NCI-H524 (cell line): ENCODE results near the gene FAF2.

ENCODE experiments used
- DNase-seq, 2 experiments: peaks; one replicate each; lab custom pipeline; 2025; lab: John Stamatoyannopoulos, UW

The FAF2 gene

DNA sequence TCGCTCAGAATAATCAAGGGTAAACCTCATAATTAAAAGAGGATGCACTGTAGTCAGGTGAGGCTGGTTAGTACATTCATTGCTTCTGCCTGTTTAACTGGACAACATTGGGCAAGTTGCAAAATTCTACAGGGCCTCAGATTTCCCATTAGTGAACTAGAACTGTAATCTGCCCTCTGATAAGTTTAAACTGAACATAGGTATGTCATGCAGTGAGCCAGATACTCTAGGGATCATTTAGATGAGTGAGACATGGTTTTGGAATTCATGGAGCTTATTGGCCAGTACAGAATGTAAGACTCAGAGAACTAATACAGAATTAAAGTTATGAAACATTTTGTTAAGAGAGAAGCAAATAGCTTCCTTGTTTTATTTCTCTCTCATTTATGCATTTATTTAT is 53.1 kb downstream of the FAF2 start:
- DNase-seq = no peak

DNA sequence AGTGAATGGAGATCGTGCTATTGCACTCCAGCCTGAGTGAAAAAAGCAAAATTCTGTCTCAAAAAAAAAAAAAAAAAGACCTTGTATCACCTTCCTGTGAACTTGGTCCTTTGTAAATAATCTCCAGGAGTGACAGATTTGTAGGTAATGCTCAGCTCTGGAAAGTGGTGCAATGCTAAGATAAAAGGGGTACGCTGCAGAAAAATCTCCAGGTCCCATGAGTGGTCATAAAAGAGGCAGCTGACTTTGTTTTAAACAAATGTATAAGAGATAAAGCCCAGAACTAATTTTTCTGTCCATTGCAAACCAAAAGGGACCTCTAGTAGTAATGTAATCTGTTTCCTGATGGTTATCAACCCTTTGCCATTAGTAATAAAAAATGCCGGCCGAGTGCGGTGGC is 55.3 kb downstream of the FAF2 start:
- no peak for DNase-seq

- DNase-seq = no peak
Measured at GRCh38 chr5:176507911-176508310, 59.7 kb downstream of the FAF2 start.

GRCh38 chr5:176508603-176509002 is 60.4 kb downstream of the FAF2 start:
- DNase-seq = peak in 1 of 2 experiments; percentile 6

DNA sequence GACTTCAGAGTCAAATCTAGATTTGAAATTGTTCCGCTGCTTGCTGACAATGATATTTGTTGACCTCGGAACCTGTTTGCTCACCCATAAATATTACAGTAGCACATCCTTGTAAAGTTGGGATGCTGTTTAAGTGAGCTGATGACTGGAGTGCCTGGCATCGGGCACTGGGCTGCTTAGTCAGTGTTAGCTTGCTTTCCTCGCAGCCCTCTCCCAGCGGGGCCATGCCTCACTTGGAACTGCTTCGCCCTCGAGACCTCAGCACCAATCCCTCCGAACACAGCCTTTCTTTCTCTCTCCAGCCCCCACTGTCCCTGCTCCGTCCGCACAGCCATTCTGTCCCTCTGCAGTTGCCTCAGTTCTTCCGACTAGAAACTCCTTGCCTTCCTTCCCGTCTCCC is 65.6 kb downstream of the FAF2 start:
- no peak for DNase-seq

- DNase-seq = no peak
Measured at GRCh38 chr5:176514244-176514950, 66.2 kb downstream of the FAF2 start.

DNA sequence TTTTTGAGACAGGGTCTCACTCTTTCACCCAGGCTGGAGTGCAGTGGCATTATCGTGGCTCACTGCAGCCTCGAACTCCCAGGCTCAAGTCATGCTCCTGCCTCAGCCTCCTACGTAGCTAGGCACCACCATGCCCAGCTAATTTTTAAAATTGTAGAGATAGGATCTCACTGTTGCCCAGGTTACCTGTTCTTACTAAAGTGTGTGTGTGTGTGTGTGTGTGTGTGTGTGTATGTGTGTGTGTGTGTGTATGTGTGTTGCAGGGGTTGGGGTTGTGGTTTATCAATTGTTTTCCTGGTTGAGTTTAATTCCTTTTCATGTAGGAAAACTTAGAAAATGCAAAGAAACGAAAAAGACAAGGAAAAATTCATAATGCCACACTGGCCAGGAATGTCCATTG is 67.2 kb downstream of the FAF2 start:
- DNase-seq = no peak

- DNase-seq = no peak
Measured at GRCh38 chr5:176517053-176517661, 69.0 kb downstream of the FAF2 start.

GRCh38 chr5:176519810-176520720 is 71.9 kb downstream of the FAF2 start:
- no peak for DNase-seq

DNA sequence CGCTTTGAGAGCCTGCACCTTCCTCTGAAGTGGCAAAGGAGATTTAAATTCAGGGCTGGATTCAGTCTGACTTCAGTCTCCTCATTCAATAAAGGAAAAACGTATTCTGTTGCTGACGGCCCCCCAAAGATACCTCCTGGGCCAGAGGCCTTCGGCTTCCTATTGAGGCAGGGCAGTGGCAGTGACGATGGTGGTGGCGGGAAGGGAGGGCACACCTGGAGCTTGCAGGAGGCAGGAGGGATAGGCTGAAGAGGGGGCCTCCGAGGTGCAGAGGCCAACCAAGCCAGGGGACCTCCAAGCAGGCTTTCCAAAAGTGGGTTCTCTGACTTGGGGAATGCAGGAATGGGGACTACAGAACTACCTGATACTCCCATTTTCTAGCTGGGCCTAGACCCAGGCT is 73.1 kb downstream of the FAF2 start:
- DNase-seq = no peak

DNA sequence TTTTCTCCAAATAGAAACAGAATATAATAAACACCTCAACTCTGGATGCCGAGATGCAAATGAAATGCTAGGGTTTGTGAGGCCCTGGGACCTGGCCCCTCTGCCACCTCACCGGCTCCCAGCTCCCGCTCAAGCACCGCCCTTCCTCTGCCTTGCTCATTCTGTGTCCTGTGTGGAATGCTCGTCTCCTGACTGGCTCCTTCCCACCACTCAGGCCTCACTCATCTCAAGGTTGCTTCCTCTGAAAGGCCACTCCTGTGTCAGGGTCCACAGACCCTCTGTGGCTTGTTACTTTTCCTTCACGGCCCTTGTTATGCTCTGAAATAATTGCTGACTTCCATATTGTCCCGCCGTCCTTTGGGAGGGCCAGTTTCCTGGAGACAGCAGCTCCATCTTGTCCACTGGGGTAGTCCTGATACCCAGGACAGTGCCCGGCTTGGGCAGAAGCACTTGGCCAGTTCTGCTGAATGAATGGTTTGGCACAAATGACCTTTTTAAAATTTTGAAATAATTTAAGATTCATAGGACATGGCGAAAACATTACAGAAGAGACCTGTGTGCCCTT is 73.6 kb downstream of the FAF2 start:
- no peak for DNase-seq

- DNase-seq = no peak
Measured at GRCh38 chr5:176524138-176524537, 76.0 kb downstream of the FAF2 start.

- DNase-seq = no peak
Measured at GRCh38 chr5:176524987-176525386, 76.8 kb downstream of the FAF2 start.

DNA sequence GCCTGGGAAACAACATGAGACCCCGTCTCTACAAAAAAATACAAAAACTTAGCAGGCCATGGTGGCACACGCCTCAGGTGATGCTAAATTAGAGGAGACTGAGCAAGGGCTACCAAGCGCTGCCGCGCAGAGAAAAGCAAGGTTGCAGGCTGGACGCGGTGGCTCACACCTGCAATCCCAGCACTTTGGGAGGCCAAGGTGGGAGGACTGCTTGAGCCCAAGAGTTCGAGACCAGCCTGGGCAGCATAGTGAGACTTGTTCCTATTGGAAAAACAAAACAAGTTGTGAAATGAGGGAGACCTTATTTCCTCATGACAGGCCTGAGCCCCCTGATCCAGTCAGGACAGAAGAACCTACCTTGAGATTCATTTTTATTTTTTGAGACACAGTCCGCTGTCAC is 77.5 kb downstream of the FAF2 start:
- no peak for DNase-seq

DNA sequence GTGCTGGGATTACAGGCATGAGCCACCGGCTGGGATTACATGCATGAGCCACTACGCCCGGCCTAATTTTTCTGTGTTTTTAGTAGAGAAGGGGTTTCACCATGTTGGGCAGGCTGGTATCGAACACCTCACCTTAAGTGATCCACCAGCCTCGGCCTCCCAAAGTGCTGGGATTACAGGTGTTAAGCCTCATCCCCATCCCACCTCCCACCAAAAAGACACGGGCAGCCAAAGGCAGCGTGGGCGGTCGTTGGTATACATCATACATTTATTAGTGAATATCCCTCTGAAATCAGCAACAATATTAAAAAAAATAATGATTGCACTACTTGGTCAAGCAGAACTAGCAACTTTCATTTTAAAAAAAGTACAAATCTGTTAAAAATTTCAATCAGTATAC is 78.3 kb downstream of the FAF2 start:
- DNase-seq = no peak

DNA sequence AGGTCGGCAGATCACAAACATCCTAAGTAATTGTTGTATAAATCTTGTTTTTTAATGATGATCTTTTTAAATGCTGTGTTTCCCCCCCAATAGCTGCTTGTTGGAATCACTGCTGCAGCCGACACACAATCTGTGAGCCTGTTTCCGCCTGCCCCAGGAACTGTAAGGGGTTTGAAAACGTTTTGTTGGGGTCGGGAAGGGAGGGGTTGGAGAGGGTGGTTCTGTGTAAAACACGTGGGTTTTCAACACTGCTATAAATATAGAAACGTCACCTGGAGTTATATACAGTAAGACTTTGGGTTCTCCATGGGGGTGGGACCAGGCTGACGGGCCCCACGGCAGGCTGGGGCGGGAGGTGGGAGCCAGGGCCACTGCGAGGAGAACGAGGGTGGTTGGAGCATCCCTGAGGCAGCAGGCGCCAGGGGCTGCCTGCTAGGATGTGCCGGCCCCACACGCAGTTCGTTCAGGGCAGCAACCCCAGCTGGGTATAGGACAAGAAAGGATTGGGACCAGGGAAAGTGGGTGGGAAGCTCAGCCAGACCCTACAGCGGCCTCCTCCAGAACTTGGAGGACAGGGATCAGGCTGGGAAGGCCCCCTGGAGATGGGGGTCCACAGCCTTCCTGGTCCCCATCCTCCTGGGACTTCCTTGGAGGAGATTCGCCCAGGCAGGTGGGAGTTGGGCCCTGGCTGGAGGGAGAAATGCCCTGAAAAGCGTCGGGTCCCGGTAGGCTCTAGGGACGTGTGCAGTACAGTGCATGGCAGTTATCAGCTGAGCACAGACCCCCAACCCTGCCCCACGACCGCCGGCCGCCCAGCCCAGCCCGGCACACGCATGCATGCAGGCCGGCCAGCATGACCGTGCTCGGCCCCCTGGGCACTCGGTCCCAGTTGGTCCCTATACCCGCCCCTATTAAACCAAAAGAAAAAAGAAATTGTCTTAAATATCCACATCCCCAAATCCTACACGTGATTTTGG is 79.3 kb downstream of the FAF2 start:
- DNase-seq = no peak

- peak in 1 of 2 experiments; percentile 60 for DNase-seq
Measured at GRCh38 chr5:176528301-176528700, 80.1 kb downstream of the FAF2 start.

DNA sequence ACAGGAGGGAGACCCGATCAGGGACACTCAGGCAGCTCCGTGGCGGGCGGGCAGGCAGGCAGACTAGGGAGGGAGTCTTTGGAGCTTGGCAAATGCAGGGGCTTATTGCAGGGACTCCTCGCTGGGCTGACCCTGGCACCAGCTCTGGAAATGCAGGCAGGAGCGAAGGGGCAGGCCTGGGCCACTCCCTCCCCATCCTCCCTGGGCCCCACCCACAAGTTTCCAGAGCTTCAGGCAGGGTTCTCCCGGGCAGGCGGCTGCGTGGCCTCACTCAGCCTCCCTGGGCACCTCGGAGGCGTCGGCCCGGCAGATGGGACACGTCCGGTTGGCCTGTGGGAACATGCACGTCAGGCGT is 80.6 kb downstream of the FAF2 start:
- peak in 1 of 2 experiments; percentile 44 for DNase-seq

DNA sequence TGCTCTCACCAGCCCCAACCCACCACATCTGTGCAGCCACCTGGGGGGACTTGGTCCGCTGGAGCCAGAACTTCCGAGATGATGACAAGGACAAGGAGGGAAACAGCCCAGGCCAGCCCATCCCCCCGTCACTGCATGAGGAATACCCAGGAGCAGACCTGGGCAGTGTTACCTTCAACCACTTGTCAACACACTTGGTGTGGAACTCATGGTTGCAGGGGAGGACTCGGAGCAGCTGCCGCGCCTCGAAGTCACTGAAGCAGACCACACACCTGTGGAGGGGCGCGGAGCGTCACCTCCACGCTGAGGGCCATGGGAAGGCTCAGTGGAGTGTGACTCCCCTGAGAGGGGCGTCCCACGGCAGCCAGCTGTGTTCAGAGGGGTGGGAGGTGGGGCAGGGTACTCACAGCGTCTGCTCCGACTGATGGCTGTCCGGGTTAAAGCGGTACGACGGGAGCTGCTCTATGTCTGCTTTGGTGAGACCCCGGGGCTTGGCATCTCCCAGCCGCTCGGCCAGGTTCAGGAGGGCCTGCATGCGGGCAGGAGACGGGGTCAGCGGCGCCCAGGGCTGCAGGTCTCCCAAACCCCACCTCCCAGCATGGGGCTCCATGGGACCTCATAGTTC is 81.0 kb downstream of the FAF2 start:
- peak in 1 of 2 experiments; percentile 70 for DNase-seq

DNA sequence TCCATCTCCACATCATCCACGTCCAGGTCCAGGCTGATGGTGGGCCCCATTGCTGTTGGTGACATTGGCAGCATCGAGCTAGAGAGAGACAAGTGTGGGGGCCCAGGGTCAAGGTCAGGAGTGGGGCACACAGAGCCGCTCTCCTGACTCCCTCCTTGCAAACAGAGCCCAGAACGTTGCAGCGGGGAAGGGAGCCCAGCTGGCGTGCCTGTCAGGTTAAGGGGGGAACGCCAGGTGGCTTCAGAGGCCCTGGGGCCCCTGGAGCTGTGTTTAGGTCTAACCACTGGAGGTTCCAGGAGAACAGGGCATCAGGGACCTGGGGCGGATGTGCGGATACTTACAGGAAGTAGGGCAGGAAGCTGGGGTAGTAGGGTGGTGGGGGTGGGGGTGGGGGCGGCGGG is 81.6 kb downstream of the FAF2 start:
- no peak for DNase-seq

DNA sequence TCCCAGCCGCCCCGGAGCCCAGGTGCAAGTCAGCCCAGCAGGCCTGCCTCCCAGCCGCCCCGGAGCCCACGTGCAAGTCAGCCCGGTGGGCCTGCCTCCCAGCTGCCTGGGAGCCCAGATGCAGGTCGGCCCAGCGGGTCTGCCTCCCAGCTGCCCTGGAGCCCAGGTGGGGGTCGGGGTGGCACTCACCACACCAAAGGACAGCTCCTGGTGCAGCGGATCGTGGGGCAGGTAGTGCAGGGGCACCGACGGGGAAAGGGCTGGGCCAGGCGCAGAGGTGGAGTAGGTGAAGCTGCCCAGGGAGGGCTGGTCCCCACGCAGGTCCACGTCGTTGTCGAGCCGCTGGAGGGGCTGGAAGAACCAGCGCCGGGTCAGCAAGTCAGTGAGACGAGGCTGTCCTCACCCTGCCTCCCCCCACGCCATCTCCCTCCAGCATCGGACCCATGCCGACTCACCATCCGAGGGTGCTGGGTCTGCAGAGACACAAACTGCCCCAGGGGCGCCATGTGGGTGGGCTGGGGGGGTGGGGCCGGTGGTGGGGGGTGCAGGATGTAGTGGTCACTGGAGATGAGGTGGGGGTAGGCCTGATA is 82.3 kb downstream of the FAF2 start:
- no peak for DNase-seq
